Peyer's patch (tissue), 4 donors: ENCODE measurements around the gene TMEM252.

Source experiments
- POLR2A ChIP-seq, 2 donors: fragments of 450-650 bp; IDR thresholded peaks; one replicate each; pipeline ENCODE4 v1.5.1; 2017; ENCODE audit warnings: antibody characterized with exemption in 2 of 2, mild to moderate bottlenecking in 2 of 2, moderate library complexity in 2 of 2
- TF ChIP-seq, protein P1 (sequence below), 6 experiments: fragments of 450-650 bp in 4 of 6; fragments of 200-600 bp in 2 of 6; sonication (generic) in 1 of 6; IDR thresholded peaks; one replicate each; pipeline ENCODE4 v1.5.1; 2017 to 2019; ENCODE audit warnings: antibody characterized with exemption in 6 of 6, mild to moderate bottlenecking in 3 of 6, moderate library complexity in 1 of 6

DNA sequence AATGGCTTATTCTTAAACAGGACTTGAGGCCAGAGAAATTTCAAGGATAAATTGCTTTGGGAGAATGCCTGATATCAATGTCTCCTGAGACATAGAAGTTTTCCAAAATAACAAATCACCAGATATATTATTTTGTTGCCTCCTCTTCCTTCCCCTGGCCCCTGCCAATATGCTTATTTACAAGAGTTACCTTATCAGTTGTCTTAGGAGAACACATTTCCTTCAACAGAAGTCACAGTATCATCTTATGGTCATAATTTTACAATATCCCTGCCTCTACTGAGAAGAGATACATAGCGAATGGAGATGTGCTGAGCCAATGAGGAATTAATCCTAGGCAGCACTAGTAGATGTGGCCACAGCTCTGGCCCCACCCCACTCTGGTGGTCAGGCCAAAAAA is 43.1 kb downstream of the TMEM252 start:
- TF ChIP-seq, protein P1, sequence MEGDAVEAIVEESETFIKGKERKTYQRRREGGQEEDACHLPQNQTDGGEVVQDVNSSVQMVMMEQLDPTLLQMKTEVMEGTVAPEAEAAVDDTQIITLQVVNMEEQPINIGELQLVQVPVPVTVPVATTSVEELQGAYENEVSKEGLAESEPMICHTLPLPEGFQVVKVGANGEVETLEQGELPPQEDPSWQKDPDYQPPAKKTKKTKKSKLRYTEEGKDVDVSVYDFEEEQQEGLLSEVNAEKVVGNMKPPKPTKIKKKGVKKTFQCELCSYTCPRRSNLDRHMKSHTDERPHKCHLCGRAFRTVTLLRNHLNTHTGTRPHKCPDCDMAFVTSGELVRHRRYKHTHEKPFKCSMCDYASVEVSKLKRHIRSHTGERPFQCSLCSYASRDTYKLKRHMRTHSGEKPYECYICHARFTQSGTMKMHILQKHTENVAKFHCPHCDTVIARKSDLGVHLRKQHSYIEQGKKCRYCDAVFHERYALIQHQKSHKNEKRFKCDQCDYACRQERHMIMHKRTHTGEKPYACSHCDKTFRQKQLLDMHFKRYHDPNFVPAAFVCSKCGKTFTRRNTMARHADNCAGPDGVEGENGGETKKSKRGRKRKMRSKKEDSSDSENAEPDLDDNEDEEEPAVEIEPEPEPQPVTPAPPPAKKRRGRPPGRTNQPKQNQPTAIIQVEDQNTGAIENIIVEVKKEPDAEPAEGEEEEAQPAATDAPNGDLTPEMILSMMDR (IDR thresholded peaks at IDR 0.05), result no peak
- no peak for TF ChIP-seq POLR2A (IDR thresholded peaks at IDR 0.05)
